Renal pelvis (tissue), 4 donors: Measurements from ENCODE around the gene GJD2. TPM values are rescaled to one million over a fixed set of nuclear protein-coding genes. Genes with fewer than 3 reads are reported as not detected.

Experiments
- DNase-seq: peaks from one replicate; pipeline ENCODE4 v3.0.0-alpha.2; 2013
- polyA plus RNA-seq, 3 donors: library from polyadenylated mRNA; unstranded; fragments of 120-200 nt; gene quantifications; one replicate each; pipeline ENCODE4 v1.2.1, GENCODE V29; 2013; ENCODE audit not compliant: insufficient read length in 3 of 3

GJD2 gene
- polyA plus RNA-seq, 3 donors = not detected

- no peak for DNase-seq
Measured at GRCh38 chr15:34725556-34725955, 29.2 kb downstream of the GJD2 start.

GRCh38 chr15:34724481-34724880, 30.3 kb downstream of the GJD2 start:
- no peak for DNase-seq

- DNase-seq = no peak
Measured at GRCh38 chr15:34722439-34722836, 32.4 kb downstream of the GJD2 start.

GRCh38 chr15:34721802-34722438, 32.9 kb downstream of the GJD2 start:
- DNase-seq = peak; percentile 35

- no peak for DNase-seq
Measured at GRCh38 chr15:34721157-34721801, 33.5 kb downstream of the GJD2 start.

DNA sequence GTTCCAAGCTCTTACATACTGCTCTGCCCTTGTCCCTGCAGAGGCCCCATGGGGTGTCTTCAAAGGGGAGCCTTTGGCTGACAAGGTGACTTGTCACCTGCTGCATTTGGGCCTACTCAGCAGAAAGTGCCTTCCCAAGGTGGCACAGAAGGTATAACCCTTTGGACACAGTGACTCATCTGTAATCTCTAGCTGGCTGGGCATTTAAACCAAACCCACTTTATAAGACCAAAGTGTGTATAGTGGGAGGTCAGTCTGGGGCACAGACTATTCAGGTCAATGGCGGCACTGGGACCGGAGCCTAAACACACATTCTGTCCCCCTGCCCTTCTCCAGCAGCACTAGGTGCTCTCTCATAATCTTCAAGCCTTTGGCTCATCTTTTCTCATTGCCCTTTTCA, 35.1 kb downstream of the GJD2 start:
- DNase-seq = no peak

GRCh38 chr15:34718681-34719665, 35.8 kb downstream of the GJD2 start:
- no peak for DNase-seq

DNA sequence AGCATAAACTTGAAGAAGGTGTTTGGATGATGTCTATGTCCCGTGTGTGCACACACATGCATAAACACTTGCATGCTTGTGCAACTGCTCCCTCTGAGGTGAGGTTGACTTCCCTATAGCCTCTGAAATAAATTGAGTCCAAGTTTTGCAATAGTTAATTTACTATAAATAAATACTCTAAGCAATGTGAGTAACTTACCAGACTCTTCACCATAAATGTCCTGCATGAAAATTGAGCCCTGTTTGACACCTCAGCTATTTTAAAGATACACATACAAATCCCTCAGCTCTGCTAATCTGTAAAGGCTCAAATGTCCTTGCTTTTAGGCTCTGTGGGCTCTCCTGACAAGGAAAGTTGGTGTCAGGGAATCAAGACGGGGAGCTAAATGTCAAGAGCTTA, 37.1 kb downstream of the GJD2 start:
- DNase-seq = no peak

DNA sequence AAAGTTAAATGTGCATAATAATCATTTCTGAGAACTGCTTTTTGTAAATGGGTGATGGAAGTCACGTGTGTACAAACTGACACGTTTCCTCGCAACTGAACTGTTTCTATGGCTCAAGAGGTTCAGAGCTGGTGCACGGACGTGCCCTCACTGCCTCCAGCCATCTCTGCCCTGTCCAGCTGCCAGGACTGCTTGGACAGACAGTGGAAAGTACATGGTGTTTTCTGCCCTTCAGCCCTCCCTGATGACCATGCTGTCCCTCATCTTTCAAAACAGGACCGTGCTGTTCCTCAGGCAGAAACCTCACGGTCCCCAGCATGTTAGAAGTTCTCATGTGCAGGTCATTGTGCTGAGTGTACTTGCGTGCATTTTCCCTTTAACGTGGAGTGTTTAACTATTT, 38.7 kb downstream of the GJD2 start:
- DNase-seq = no peak

DNA sequence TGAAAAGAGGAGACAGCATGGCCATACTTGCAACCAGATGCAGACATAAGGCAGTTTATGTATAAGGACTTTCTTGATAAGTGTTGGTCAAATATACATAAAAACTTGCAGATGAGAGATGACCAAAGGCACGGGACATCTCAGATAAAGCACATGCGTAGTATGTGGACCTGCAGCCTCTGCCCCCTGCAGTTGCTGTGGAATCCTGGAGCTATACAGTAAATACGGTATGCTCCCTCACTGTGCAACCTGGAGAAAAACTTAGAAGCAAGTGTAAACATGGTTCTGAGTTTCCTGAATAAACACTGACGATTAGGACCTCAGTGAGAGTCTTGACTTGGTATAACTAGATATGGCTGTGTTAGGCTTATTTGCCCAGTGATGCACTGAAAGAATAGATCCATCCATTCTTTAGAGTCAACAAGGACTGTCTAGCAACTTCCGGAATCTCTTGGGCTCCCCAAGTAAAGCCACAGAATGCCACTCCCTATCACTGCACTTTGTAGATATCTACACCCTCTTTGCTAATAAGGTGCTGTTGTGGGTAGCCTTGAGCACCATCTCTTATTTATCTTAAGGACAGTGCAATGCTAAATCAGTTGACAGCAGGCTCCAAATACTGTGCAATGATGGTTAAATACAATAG, 40.2 kb downstream of the GJD2 start:
- DNase-seq = no peak

DNA sequence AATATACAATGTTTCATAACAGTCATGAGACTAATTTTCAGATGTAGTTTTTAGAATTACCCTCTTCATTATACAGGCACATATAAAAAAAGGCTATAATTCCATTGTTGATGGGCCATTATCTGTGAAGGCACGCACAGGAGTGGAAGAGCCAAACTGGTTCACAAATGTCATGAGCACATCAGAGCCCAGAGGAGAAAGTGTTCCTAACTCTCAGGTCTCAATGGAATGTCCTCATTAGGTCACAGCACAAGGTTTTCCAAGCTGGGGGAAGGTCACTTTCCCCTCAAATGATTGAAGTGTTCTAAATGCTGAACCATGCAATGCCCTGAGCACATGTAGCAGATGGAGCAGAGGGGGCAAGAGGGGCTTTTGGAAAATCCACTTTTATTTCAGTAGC, 41.2 kb downstream of the GJD2 start:
- no peak for DNase-seq

- no peak for DNase-seq
Measured at GRCh38 chr15:34709866-34710265, 44.9 kb downstream of the GJD2 start.

DNA sequence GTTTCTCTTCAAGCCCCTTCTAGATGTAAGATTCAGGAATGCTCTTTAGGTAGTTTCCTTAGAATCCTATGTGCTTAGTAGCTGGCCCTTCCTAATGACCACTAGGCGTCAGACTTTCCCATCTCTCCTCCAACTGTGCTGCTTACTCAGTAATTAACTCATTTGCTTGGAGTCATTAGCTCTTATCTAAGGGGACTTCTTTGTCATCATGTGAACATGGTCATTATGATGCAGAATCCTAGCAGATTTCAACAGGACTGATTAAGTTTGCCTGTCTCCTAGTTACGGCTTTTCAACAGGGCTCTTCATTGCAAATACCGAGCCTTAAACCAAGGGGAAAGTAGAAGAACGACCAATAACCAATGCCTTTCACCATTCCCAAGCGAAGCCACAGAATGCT, 46.4 kb downstream of the GJD2 start:
- peak; percentile 46 for DNase-seq

DNA sequence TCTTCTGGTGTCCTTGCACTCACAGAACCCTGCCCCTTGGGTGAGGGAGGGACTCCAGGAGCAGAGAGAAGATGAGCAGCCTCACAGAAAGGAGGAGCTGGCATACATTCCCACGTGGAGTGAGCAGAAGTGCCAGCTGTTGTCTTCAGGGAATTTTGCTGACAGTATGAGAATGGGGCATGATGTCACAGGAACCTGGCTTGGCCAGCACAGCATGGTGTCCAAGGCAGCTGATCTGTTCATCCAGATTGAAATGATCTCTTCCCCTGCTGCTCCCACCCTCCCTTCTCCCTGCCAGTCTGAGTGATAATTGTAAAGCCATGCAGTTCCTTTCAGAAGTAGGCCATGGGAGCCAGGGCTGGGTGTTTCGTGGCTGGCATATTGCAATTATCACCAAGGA, 53.3 kb downstream of the GJD2 start:
- DNase-seq = no peak

Other genes starting within 250 kb of the GJD2 start
- 100 to 1,000 TPM in 2 of 3 donors, 10 to 100 TPM in 1; 66.7 to 197 (median 177) TPM for gene GOLGA8B, start 171.3 kb downstream of the GJD2 start, polyA plus RNA-seq
- 10 to 100 TPM in 1 of 3 donors, 1 to 10 TPM in 1, under 1 TPM in 1; 0.87 to 28.7 (median 1.1) TPM for gene ACTC1, start 40.6 kb upstream of the GJD2 start, polyA plus RNA-seq
- gene AQR, start 214.7 kb upstream of the GJD2 start, polyA plus RNA-seq = 10 to 100 TPM; 38.3 to 43.8 (median 39.3) TPM
- 10 to 100 TPM; 54.0 to 68.5 (median 67.6) TPM for gene ZNF770, start 233.3 kb upstream of the GJD2 start, polyA plus RNA-seq